ENCODE results near the gene BTF3L4. TPM values are rescaled to one million over a fixed set of nuclear protein-coding genes. Genes with fewer than 3 reads are reported as not detected.
A peak's percentile ranks its signal among the peaks of the same experiment; 100 is the strongest.
"Not testable (repeated sequence)": the region's sequence is repeated elsewhere in the genome, so short reads cannot be mapped to it uniquely, and the experiment has no call there.

BTF3L4 gene
- total RNA-seq, 2 experiments from 2014 or later = 32.7 to 37.3 TPM

GRCh38 chr1:52037402-52037814 lies 18.7 kb upstream of the BTF3L4 start:
- no peak overlapping the region for H3K27ac Mint-ChIP-seq
- no peaks in the 10 kb centered on the region for H3K27me3 Mint-ChIP-seq
- ChIA-PET POLR2A (no interaction called here), CTCF (interaction anchor here (1.5 kb wide), 1 partner anchor 18 kb away, joined by 5 read pairs; the partner anchor contains the start of gene TXNDC12)
- peaks cover 23% of the 10 kb centered on the region for H3K36me3 Mint-ChIP-seq (ENCODE audit: low read depth)
- no peaks in the 10 kb centered on the region for H3K9me3 Mint-ChIP-seq
- no peak overlapping the region for H3K4me3 Mint-ChIP-seq
- no peak for DNase-seq
- H3K4me1 Mint-ChIP-seq = peaks cover 7% of the 10 kb centered on the region

DNA sequence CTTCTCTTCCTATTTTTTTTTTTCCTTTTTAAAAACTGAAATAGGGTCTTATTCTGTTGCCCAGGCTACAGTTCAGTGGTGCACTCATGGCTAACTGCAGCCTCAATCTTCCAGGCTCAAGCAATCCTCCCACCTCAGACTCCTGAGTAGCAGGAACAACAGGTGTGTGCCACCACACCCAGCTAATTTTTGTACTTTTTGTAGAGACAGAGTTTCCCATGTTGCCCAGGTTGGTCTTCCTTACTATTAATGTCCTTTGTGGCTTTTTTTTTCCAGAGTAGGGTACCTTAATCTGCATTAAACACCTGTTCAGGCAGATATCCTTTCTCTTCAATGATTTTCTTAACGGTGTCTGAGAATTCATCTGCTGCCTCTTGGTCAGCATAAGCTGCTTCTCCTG lies 18.2 kb upstream of the BTF3L4 start:
- no peak for DNase-seq
- no peaks in the 10 kb centered on the region for H3K9me3 Mint-ChIP-seq
- CTCF ChIA-PET = interaction anchor here (0.8 kb wide), 1 partner anchor 18 kb away, joined by 3 read pairs; no protein-coding TSS in a partner anchor

DNA sequence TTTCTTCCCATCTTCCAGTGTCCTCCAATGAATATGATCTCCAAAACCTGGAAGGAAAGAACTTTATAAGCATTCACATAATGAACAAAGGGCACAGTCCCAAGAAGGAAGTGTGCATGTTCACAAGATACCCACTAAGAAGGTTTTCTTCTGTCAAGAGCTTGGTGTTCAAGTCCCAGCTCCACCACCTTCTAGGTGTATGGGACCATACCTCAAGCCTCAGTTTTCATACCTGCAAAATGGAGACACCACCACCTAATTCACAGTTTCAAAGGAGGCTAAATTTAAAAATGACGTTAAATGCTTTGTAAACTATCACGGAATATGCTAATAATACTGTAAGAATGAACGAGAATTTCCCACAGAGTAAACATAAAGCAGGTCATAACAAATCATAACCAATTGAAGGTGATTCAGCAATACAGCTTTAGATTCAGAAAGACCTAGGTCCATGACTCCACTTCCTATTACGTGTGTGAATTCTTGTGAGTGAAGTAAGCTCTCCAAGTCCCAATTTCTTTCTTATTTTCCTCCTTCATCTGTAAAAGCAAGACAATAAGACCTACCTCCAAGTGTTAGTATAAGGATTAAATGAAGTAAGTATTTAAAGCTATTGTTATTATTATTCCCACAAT lies 14.4 kb upstream of the BTF3L4 start:
- no peak overlapping the region for H3K27ac Mint-ChIP-seq
- H3K36me3 Mint-ChIP-seq (ENCODE audit: low read depth) = peaks cover 17% of the 10 kb centered on the region
- no peaks in the 10 kb centered on the region for H3K9me3 Mint-ChIP-seq
- POLR2A ChIA-PET = no interaction called here
- no peak for DNase-seq
- CTCF ChIA-PET = interaction anchor here (0.5 to 1.2 kb wide), 2 partner anchors 10 to 71 kb away, joined by 3 to 5 read pairs; no protein-coding TSS in a partner anchor
- no peaks in the 10 kb centered on the region for H3K27me3 Mint-ChIP-seq
- H3K4me1 Mint-ChIP-seq = peaks cover 6% of the 10 kb centered on the region
- H3K4me3 Mint-ChIP-seq = no peak overlapping the region

More for the DNA sequence above, 18.2 kb upstream of the BTF3L4 start:
- Mint-ChIP-seq H3K4me1 (peaks cover 7% of the 10 kb centered on the region), H3K27ac (no peak overlapping the region), H3K27me3 (no peaks in the 10 kb centered on the region), H3K36me3 (ENCODE audit: low read depth) (peaks cover 18% of the 10 kb centered on the region), H3K4me3 (no peak overlapping the region)
- POLR2A ChIA-PET = no interaction called here

GRCh38 chr1:52045236-52045635 lies 10.9 kb upstream of the BTF3L4 start:
- peaks cover 6% of the 10 kb centered on the region for H3K4me1 Mint-ChIP-seq
- H3K27ac Mint-ChIP-seq = no peak overlapping the region
- DNase-seq = no peak
- ChIA-PET POLR2A (no interaction called here), CTCF (interaction anchor here (1.1 to 1.5 kb wide), 2 partner anchors 10 to 15 kb away, joined by 3 to 4 read pairs; partner anchors contain the start of gene TXNDC12)
- no peak overlapping the region for H3K4me3 Mint-ChIP-seq
- H3K36me3 Mint-ChIP-seq (ENCODE audit: low read depth) = peaks cover 17% of the 10 kb centered on the region
- H3K27me3 Mint-ChIP-seq = no peaks in the 10 kb centered on the region
- no peaks in the 10 kb centered on the region for H3K9me3 Mint-ChIP-seq

DNA sequence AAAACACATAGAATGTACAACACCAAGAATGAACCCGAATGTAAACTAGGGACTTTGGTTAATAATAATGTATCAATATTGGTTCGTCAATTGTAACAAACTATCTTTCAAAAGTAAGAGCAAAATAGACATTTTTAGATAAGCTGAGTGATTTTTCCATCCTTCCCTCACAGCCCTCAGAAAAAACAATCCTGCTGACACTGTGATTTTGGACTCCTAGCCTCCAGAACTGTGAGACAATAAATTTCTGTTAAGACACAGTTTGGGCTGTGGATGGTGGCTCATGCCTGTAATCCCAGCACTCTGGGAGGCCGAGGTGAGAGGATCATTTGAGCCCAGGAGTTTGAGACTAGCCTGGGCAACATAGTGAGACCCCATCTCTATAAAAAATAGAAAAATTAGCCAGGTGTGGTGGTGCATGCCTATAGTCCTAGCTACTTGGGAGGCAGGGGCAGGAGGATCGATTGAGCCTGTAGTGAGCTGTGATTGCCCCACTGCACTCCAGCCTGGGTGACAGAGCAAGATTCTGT lies 10.4 kb upstream of the BTF3L4 start:
- DNase-seq, H3K4me1 Mint-ChIP-seq, POLR2A ChIA-PET, H3K4me3 Mint-ChIP-seq, H3K27ac Mint-ChIP-seq, H3K9me3 Mint-ChIP-seq, H3K27me3 Mint-ChIP-seq: not testable (repeated sequence)
- peaks cover 16% of the 10 kb centered on the region for H3K36me3 Mint-ChIP-seq (ENCODE audit: low read depth)
- CTCF ChIA-PET = interaction anchor here (1.1 to 1.9 kb wide), 3 partner anchors 10 to 16 kb away, joined by 3 to 4 read pairs (median 4); partner anchors contain the start of gene TXNDC12

GRCh38 chr1:52049337-52049736 lies 6.8 kb upstream of the BTF3L4 start:
- H3K4me3 Mint-ChIP-seq, H3K27me3 Mint-ChIP-seq, H3K9me3 Mint-ChIP-seq, H3K27ac Mint-ChIP-seq, DNase-seq, POLR2A ChIA-PET: not testable (repeated sequence)
- Mint-ChIP-seq H3K4me1 (peaks cover 19% of the 10 kb centered on the region), H3K36me3 (ENCODE audit: low read depth) (peaks cover 20% of the 10 kb centered on the region)
- CTCF ChIA-PET = interaction anchor here (1.0 to 1.6 kb wide), 4 partner anchors 10 to 22 kb away, joined by 3 read pairs; no protein-coding TSS in a partner anchor

- ChIA-PET CTCF (no interaction called here), POLR2A (no interaction called here)
- Mint-ChIP-seq H3K9me3 (no peaks in the 10 kb centered on the region), H3K27me3 (no peaks in the 10 kb centered on the region), H3K4me3 (peak overlapping the region; percentile 97), H3K4me1 (peaks cover 35% of the 10 kb centered on the region), H3K27ac (no peak overlapping the region), H3K36me3 (ENCODE audit: low read depth) (peaks cover 12% of the 10 kb centered on the region)
- DNase-seq = no peak
These were observed 2.2 kb upstream of the BTF3L4 start for GRCh38 chr1:52053862-52054261.

DNA sequence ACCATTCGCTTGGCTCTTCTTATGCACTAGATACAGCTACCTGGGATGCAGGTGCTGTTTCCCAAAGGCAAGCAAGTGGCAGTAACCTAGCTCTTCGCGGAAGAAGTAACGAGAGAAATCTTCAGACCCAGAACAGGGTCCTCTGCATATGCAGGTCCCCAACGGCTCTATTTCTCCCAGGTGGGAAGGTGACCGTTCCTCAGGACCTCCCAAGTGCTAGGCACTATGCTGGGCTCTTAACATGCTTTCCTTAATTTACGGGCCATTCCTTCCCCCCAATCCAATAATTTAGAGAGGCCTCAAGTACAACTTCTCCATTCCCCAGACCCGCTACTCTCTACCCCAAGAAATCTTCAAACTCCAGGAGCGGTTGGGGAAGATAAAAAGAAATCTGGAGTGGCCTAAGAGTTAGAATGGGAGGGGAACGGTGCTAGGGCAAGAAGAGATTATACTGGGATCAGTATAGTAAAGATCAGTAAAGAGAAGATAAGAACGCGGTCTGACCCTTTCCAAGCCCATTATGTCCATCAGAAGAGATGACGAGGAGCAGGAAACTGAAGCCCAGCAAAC lies 1.5 kb upstream of the BTF3L4 start:
- no peaks in the 10 kb centered on the region for H3K9me3 Mint-ChIP-seq
- peaks cover 41% of the 10 kb centered on the region for H3K4me1 Mint-ChIP-seq
- no peak for DNase-seq
- CTCF ChIA-PET = interaction anchor here (0.6 to 1.8 kb wide), 4 partner anchors 10 to 657 kb away, joined by 3 to 5 read pairs (median 4); no protein-coding TSS in a partner anchor
- H3K27me3 Mint-ChIP-seq = no peaks in the 10 kb centered on the region
- peaks cover 15% of the 10 kb centered on the region for H3K36me3 Mint-ChIP-seq (ENCODE audit: low read depth)
- H3K27ac Mint-ChIP-seq = peak overlapping the region; percentile 94
- POLR2A ChIA-PET = no interaction called here
- H3K4me3 Mint-ChIP-seq = peak overlapping the region; percentile 97

DNA sequence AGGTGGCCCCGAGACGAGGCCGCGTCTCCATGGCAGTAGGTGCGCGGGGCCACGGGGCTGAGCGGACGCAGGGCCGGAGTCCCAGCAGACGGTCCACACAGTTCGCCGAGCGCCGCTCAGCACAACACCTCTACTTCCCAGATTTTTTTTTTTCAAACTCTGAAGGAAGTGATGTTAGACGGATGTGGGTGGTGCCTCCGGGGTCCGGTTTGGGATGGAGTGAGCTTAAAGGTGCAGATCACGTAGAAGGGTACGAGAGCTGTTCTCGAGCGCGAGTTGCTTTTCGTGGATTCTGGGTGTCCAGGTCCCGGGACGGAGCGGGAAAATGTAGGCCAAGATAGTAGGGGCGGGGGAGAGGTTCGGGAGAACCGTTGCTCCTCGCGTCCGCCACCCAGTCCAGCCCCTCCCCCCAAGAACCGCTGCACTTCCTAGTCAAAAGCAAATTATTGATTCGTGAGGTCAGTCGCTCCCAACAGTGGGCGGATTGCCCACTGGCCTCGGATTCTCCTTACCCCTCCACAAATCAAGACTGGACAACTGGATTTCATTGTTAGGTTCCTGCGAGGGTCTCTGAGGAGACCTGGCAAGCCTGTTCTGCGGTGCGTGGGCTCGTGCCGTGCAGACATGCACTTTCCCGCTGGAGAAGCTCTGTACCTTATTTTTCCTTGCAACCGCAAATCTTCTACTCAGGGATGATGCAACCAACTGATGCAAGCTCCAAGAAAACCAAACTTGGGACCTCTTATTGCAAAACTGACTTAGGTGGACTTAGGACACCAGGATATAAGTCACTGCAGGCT lies 829 bp upstream of the BTF3L4 start, which contains the start of gene TXNDC12:
Gene TXNDC12, minus strand, starts transcription at position 126 of the 800 bp plus-strand sequence. Its CDS starts 95 bp downstream, at position 31.
- ChIA-PET POLR2A (interaction anchor here (0.6 to 1.1 kb wide), 5 partner anchors 10 to 310 kb away, joined by 3 to 5 read pairs (median 3); no protein-coding TSS in a partner anchor), CTCF (interaction anchor here (0.6 to 1.8 kb wide), 6 partner anchors 10 to 656 kb away, joined by 3 to 5 read pairs (median 4); no protein-coding TSS in a partner anchor)
- Mint-ChIP-seq H3K4me1 (peaks cover 43% of the 10 kb centered on the region), H3K9me3 (no peaks in the 10 kb centered on the region), H3K27ac (peak within 1 kb of the TSS; percentile 94), H3K27me3 (no peaks in the 10 kb centered on the region), H3K4me3 (peak within 1 kb of the TSS; percentile 97), H3K36me3 (ENCODE audit: low read depth) (peaks cover 18% of the 10 kb centered on the region)
- DNase-seq = peak; percentile 80

DNA sequence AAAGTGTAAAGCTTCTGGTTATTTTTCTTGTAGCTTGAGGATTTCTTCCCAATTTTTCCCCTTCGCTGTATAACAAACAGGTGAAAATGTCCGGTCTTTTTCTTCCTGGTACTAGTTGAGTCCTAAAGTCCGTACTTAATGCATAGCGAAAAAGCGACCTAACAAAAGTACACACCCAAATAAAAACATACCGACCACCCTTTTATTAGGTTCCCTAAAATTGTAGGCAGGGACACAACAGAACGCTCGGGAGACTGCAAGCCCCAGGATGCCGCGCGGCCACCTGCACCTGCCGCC lies 281 bp upstream of the BTF3L4 start:
- POLR2A ChIA-PET = interaction anchor here (1.1 kb wide), 1 partner anchor 309 kb away, joined by 3 read pairs; no protein-coding TSS in a partner anchor
- Mint-ChIP-seq H3K27ac (peak overlapping the region; percentile 94), H3K4me1 (peaks cover 46% of the 10 kb centered on the region), H3K4me3 (peak overlapping the region; percentile 97), H3K36me3 (ENCODE audit: low read depth) (peaks cover 23% of the 10 kb centered on the region), H3K9me3 (no peaks in the 10 kb centered on the region), H3K27me3 (no peaks in the 10 kb centered on the region)
- no peak for DNase-seq
- CTCF ChIA-PET = interaction anchor here (0.7 to 1.8 kb wide), 4 partner anchors 9 to 26 kb away, joined by 3 to 5 read pairs (median 4); no protein-coding TSS in a partner anchor

DNA sequence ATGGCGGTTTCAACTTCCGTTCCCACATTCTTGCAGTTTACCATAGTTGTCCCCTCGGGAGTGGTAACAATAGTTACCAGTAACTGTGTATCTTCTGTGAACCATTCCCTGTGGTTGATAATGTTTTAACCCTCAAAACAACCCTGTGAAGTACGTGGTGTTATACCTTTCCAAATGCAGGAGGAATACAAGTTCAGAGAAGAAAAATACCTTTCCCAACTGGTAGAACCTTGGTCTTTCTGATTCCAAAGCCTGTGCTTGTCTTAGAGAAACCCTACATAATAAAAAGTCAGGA lies 789 bp downstream of the BTF3L4 start:
- Mint-ChIP-seq H3K27me3 (no peaks in the 10 kb centered on the region), H3K4me1 (peaks cover 46% of the 10 kb centered on the region), H3K9me3 (no peaks in the 10 kb centered on the region), H3K27ac (peak overlapping the region; percentile 94), H3K4me3 (peak overlapping the region; percentile 97), H3K36me3 (ENCODE audit: low read depth) (peaks cover 23% of the 10 kb centered on the region)
- ChIA-PET CTCF (interaction anchor here (1.7 kb wide), 1 partner anchor 8 kb away, joined by 5 read pairs; no protein-coding TSS in a partner anchor), POLR2A (no interaction called here)
- no peak for DNase-seq

DNA sequence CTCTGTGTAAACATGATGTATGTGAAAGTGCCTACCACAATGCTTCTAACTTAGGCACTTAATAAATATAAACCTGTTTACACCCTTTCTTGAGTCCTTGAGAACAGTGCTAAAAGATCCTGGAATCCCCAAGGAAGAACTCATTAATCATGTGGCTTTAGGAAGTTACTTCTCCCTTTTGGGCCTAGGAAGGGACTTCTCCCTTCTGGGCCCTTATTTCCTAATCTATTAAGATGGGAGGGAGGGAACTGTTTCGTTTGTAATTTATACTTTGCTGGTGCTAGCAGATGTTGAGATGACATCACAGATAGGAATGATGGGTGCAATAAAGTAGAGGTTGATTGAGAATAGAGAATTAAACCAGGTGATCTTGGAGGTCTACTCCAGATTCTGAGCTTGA lies 1.2 kb downstream of the BTF3L4 start:
- H3K4me3 Mint-ChIP-seq = peak overlapping the region; percentile 97
- no peaks in the 10 kb centered on the region for H3K9me3 Mint-ChIP-seq
- H3K36me3 Mint-ChIP-seq (ENCODE audit: low read depth) = peaks cover 24% of the 10 kb centered on the region
- DNase-seq = no peak
- peaks cover 46% of the 10 kb centered on the region for H3K4me1 Mint-ChIP-seq
- H3K27me3 Mint-ChIP-seq = no peaks in the 10 kb centered on the region
- CTCF ChIA-PET = interaction anchor here (1.7 kb wide), 1 partner anchor 8 kb away, joined by 5 read pairs; no protein-coding TSS in a partner anchor
- peak overlapping the region; percentile 94 for H3K27ac Mint-ChIP-seq
- POLR2A ChIA-PET = no interaction called here

Measured in activated CD4-positive, alpha-beta T cell treated with anti-CD3 and anti-CD28 coated beads, Interleukin-2, amount 10 ng/mL, durations not matched to agents 7 days and 5 days (primary cell).